ENCODE data around the gene MOB3A. TPM values are rescaled to one million over a fixed set of nuclear protein-coding genes. Genes with fewer than 3 reads are reported as not detected.

The MOB3A gene
- total and polyA plus RNA-seq, 12 donors = 8.9 to 30.5 (median 15.7) TPM

DNA sequence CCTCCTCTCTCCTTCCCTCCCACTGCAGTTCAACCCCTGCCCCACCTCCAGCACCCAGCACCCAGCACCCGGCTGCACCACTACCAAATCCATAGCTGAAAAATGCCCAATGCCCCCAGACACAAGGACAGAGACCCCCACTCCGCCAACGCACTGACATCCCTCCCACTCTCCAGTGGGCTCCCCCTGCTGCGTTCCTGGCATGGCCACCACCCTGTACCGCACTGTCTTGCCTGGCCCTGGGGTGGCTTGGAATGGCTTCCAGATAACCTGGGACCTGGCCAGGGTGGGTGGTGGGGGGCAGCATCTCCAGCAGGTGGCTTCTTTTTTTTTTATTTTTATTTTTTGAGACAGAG, 39.3 kb downstream of the MOB3A start:
- intact Hi-C loops (cut with DNase I) = no loop called here
- Histone ChIP-seq H3K4me1 (peaks cover 35 to 84% (median 67%) of the 10 kb centered on the region in 9 donors), H3K4me3 (no peak overlapping the region), H3K36me3 (no peaks in the 10 kb centered on the region), H3K9me3 (no peaks in the 10 kb centered on the region), H3K27ac (peak overlapping the region in 9 of 10 donors; percentile 35 to 100 (median 95)), H3K27me3 (no peaks in the 10 kb centered on the region)
- TF ChIP-seq, protein P1, sequence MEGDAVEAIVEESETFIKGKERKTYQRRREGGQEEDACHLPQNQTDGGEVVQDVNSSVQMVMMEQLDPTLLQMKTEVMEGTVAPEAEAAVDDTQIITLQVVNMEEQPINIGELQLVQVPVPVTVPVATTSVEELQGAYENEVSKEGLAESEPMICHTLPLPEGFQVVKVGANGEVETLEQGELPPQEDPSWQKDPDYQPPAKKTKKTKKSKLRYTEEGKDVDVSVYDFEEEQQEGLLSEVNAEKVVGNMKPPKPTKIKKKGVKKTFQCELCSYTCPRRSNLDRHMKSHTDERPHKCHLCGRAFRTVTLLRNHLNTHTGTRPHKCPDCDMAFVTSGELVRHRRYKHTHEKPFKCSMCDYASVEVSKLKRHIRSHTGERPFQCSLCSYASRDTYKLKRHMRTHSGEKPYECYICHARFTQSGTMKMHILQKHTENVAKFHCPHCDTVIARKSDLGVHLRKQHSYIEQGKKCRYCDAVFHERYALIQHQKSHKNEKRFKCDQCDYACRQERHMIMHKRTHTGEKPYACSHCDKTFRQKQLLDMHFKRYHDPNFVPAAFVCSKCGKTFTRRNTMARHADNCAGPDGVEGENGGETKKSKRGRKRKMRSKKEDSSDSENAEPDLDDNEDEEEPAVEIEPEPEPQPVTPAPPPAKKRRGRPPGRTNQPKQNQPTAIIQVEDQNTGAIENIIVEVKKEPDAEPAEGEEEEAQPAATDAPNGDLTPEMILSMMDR (IDR thresholded peaks at IDR 0.05) = no peak
- ATAC-seq (no peak), DNase-seq (no peak)
- 48 to 56% methylated on average over 5 of the region's 5 CpGs for WGBS, 2 donors

- Histone ChIP-seq H3K4me1 (peaks cover 40 to 88% (median 72%) of the 10 kb centered on the region in 9 donors), H3K9me3 (no peaks in the 10 kb centered on the region), H3K4me3 (peak overlapping the region in 9 of 10 donors; percentile 12 to 54 (median 39)), H3K36me3 (no peaks in the 10 kb centered on the region), H3K27me3 (no peaks in the 10 kb centered on the region), H3K27ac (peak overlapping the region; percentile 87 to 100 (median 94))
- TF ChIP-seq, protein P1 (IDR thresholded peaks at IDR 0.05) = no peak
- ATAC-seq = peak in 7 of 8 donors; percentile 12 to 31 (median 25)
- intact Hi-C loops (cut with DNase I) = no loop called here
- 36 to 41% methylated on average over 22 of the region's 22 CpGs for WGBS, 2 donors
- DNase-seq = peak; percentile 56 to 78
Measured at GRCh38 chr19:2055931-2056836, 39.9 kb downstream of the MOB3A start.

GRCh38 chr19:2054763-2055162, 41.4 kb downstream of the MOB3A start:
- TF ChIP-seq, protein P1 (IDR thresholded peaks at IDR 0.05) = no peak
- peak overlapping the region; percentile 46 to 100 (median 90) for H3K27ac ChIP-seq
- intact Hi-C loops (cut with DNase I) = loop anchor here in 1 of 10 donors (5.0 kb wide), 1 partner anchor 37 kb away; the partner anchor contains the start of gene BTBD2
- ATAC-seq (no peak), DNase-seq (no peak)
- peaks cover 30 to 78% (median 64%) of the 10 kb centered on the region in 9 donors for H3K4me1 ChIP-seq
- H3K4me3 ChIP-seq = no peak overlapping the region
- H3K9me3 ChIP-seq = no peaks in the 10 kb centered on the region
- WGBS, 2 donors = 75 to 80% methylated on average over 8 of the region's 8 CpGs
- no peaks in the 10 kb centered on the region for H3K27me3 ChIP-seq
- H3K36me3 ChIP-seq = no peaks in the 10 kb centered on the region

GRCh38 chr19:2053601-2054389, 42.3 kb downstream of the MOB3A start:
- no peak overlapping the region for H3K4me3 ChIP-seq
- intact Hi-C loops (cut with DNase I) = loop anchor here in 1 of 10 donors (5.0 kb wide), 1 partner anchor 36 kb away; the partner anchor contains the start of gene BTBD2
- H3K27ac ChIP-seq = peak overlapping the region; percentile 46 to 100 (median 90)
- peaks cover 0 to 4% (median 0%) of the 10 kb centered on the region in 9 donors for H3K36me3 ChIP-seq
- no peaks in the 10 kb centered on the region for H3K9me3 ChIP-seq
- H3K4me1 ChIP-seq = peaks cover 30 to 78% (median 67%) of the 10 kb centered on the region in 9 donors
- TF ChIP-seq, protein P1 (IDR thresholded peaks at IDR 0.05) = no peak
- H3K27me3 ChIP-seq = no peaks in the 10 kb centered on the region
- WGBS, 2 donors = 71 to 74% methylated on average over 24 of the region's 24 CpGs
- ATAC-seq = peak in 7 of 8 donors; percentile 9 to 41 (median 21)
- DNase-seq = peak; percentile 76 to 84

All from heart right ventricle (tissue), 16 donors.